ENCODE measurements around the gene SLC7A4.

DNA sequence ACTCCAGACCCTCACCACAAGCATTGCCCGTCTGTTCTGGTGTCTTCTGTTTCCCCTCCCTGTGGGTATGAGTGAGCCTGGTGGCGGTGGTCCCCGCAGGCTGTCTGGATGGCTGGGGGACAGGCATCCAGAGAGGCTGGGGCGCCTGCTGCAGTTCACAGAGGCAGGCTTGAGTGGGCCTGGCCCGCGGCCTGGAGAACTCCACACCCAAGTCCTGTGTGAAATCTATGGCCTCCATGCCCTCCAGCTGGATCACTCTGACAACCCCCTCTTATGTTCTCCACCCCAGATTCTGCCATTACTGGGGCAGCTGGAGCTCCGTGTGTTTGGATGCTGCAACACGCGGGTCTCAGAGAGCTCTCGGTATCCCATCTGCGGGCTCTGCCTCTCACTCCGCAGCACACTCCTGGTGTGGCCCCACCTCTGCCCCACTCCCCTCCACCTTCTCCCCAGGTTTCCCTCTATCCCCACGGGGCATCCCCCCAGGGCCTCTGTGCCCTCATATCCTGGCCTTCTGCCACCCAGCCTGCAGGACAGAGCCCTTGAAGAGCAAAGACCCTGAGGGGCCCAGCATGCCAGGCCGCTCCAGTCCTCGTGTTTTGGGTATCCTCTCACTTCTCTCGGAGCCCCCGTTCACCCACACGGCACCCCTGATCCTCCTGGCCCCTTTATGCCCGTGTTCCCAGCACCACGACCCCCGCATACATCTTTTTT, 44.7 kb upstream of the SLC7A4 start:
- no peak for TF ChIP-seq EZH2 (optimal IDR thresholded peaks at IDR 0.05; ENCODE audit: low read depth, low read length)
- TF ChIP-seq, protein P1, sequence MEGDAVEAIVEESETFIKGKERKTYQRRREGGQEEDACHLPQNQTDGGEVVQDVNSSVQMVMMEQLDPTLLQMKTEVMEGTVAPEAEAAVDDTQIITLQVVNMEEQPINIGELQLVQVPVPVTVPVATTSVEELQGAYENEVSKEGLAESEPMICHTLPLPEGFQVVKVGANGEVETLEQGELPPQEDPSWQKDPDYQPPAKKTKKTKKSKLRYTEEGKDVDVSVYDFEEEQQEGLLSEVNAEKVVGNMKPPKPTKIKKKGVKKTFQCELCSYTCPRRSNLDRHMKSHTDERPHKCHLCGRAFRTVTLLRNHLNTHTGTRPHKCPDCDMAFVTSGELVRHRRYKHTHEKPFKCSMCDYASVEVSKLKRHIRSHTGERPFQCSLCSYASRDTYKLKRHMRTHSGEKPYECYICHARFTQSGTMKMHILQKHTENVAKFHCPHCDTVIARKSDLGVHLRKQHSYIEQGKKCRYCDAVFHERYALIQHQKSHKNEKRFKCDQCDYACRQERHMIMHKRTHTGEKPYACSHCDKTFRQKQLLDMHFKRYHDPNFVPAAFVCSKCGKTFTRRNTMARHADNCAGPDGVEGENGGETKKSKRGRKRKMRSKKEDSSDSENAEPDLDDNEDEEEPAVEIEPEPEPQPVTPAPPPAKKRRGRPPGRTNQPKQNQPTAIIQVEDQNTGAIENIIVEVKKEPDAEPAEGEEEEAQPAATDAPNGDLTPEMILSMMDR (IDR thresholded peaks at IDR 0.05; ENCODE audit: low read length): no peak

Data from MM.1S (cell line).